GM12874 (cell line): ENCODE results near the gene SLC5A10.

Experiments
- TF ChIP-seq, protein P1 (sequence below): IDR thresholded peaks from 2 replicates; pipeline ENCODE4 v1.5.1; 2011; ENCODE audit warnings: low read depth, mild to moderate bottlenecking, control low read depth, low read length, moderate library complexity; ENCODE audit not compliant: insufficient read depth

The SLC5A10 gene

DNA sequence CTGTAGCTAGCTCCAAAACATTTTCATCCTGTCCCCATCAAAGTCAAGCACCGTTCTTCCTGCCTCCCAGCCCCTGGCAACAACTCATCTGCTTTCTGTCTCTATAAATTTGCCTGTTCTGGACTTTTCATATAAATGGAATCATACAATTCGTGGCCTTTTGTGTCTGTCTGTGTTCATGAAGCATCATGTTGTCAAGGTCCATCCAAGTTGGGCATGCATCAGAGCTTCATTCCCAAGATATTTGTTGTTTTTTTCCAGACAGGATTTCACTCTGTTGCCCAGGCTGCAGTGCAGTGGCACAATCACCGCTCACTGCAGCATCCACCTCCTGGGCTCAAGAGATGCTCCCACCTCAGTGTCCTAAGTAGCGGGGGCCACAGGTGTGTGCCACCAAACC is 5.9 kb downstream of the SLC5A10 start:
- TF ChIP-seq, protein P1, sequence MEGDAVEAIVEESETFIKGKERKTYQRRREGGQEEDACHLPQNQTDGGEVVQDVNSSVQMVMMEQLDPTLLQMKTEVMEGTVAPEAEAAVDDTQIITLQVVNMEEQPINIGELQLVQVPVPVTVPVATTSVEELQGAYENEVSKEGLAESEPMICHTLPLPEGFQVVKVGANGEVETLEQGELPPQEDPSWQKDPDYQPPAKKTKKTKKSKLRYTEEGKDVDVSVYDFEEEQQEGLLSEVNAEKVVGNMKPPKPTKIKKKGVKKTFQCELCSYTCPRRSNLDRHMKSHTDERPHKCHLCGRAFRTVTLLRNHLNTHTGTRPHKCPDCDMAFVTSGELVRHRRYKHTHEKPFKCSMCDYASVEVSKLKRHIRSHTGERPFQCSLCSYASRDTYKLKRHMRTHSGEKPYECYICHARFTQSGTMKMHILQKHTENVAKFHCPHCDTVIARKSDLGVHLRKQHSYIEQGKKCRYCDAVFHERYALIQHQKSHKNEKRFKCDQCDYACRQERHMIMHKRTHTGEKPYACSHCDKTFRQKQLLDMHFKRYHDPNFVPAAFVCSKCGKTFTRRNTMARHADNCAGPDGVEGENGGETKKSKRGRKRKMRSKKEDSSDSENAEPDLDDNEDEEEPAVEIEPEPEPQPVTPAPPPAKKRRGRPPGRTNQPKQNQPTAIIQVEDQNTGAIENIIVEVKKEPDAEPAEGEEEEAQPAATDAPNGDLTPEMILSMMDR = no peak

GRCh38 chr17:18958611-18959010 is 6.6 kb downstream of the SLC5A10 start:
- TF ChIP-seq, protein P1 = no peak

DNA sequence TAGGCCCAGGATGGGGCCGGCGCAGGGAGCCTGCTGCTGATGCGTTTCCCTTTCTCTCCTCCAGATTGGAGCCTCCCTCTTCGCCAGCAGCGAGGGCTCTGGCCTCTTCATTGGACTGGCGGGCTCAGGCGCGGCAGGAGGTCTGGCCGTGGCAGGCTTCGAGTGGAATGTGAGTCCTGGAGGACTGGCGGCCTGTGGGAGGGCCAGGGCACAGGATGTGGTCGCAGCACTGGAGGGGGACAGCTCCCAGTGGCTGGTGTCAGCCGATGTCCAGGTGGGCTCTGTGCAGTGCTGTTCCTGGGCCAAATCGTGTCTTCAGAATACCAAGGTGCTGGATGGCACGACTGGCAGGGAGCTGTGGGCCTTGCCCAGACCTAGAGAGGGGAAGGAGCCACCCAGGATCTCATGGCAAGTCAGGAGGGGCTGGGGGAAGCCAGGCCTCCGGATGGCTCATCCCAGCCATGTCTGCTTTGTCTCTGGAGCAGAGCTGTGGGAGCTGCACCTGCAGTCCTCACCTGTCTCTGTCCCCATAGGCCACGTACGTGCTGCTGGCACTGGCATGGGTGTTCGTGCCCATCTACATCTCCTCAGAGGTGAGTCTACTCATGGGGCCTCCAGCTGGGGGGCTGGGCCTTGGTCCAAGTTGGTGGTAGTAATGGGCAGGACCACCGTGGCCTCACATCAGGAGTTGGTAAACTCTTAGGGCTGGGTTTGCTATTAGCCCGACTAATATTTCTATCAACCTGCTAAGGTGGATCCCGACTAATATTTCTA is 7.3 kb downstream of the SLC5A10 start:
- TF ChIP-seq, protein P1 = no peak

DNA sequence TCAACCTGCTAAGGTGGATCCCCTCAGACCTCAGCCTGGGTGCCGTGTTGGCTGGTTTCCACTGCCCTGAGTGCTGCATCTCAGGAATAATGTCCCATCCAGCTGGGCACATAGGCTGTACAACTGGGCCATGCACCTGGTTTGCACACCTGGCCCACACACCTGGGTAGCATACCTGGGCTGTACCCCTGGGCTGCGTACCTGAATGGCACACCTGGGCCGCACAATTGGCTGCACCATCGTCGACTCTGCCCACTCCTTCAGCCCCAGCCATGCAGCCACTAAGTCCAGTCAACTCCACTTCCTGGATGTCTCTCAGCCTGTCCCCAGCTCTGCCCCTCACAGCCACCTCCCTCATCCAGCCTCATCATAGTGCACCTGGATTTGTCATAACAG is 7.9 kb downstream of the SLC5A10 start:
- TF ChIP-seq, protein P1 = no peak

- TF ChIP-seq, protein P1 = no peak
Observed at GRCh38 chr17:18960241-18960665, 8.3 kb downstream of the SLC5A10 start.

GRCh38 chr17:18960803-18961511 is 9.0 kb downstream of the SLC5A10 start:
- TF ChIP-seq, protein P1 = peak; percentile 97

- TF ChIP-seq, protein P1 = no peak
Observed at GRCh38 chr17:18961634-18962493, 9.9 kb downstream of the SLC5A10 start.
